UCSD-AML1 (cell line): ENCODE results near the gene TBKBP1.
"Not testable (repeated sequence)": the region's sequence is repeated elsewhere in the genome, so short reads cannot be mapped to it uniquely, and the experiment has no call there.

ENCODE experiments used
- DNase-seq: peaks from one replicate; lab custom pipeline; 2025; ENCODE audit not compliant: unreplicated experiment; lab: John Stamatoyannopoulos, UW

Gene TBKBP1

GRCh38 chr17:47678196-47678595 is 15.8 kb upstream of the TBKBP1 start:
- no peak for DNase-seq

DNA sequence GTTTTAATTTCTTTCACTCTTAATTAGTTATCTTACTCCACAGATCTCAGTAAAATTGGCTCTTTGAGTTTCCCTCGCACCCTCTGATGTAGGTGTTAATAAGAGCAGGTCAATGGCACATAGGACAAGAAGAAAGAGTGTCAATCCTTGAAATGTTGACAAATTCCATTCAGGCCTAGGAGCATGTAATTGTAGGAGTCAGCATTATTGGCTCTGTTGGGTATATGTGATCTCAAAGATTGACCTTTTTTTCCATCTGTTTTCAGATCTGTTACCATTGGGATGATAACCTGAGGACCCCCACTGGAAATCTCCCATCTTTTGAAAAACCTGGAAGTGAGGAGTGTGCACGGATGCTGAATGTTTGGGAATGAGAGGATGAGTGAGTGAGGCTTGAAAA is 11.8 kb upstream of the TBKBP1 start:
- no peak for DNase-seq

DNA sequence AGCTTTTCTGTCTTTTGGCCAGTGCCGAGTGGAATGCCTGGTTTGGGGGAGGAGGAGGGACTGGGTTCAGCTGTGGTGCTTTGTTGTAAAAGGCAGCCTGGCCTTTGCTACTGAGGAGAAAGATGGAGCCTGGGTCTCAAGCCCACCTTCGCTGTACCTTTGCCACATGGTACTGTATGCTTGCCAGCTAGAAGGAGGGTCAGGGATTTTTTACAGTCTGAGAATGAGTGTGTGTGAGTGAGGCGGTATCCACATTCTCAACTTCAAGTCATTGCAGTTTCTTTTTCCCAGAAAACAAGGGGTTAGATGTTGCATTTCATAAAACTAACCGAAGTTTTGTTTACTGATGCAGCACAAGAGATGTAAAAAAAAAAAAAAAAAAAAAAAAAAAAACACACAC is 11.2 kb upstream of the TBKBP1 start:
- not testable (repeated sequence) for DNase-seq

GRCh38 chr17:47684025-47684424 is 9.9 kb upstream of the TBKBP1 start:
- DNase-seq = no peak

DNA sequence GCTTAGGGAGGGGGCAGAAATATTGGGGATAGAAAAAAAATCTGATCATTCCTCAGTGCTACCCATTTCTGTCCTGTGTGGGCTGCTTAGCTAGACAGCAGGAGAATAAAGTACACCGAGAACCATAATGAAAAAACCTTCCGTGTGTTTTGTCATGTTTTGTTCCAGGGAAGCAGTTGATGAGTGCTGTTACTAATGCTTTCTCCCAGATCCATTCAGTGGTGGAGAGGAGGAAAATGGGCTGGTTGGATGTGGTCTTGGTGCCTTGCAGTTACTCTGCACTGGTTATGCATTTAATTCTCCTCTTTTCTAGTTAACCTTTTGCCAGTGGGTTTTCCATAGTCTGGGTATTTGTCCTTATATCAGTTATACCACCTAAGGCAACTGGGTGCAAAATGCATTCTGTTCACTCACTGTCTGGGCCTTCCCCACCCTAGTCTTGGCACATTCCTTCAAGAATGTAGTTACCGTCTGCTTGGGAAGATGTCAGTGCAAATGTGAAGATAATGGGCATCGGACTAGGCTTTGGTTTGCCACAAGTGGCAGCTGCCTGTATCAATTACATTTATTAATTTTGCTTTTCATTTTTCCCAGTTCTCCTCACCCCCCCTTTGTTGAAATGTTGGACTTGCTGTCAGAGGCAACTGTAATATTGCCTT is 9.3 kb upstream of the TBKBP1 start:
- DNase-seq = no peak

GRCh38 chr17:47685556-47686275 is 8.2 kb upstream of the TBKBP1 start:
- DNase-seq = no peak

GRCh38 chr17:47686276-47686635 is 7.7 kb upstream of the TBKBP1 start:
- DNase-seq = no peak

GRCh38 chr17:47686664-47687327 is 7.2 kb upstream of the TBKBP1 start:
- DNase-seq = no peak

- DNase-seq = no peak
These were observed 6.7 kb upstream of the TBKBP1 start for GRCh38 chr17:47687328-47687690.

GRCh38 chr17:47687748-47688147 is 6.2 kb upstream of the TBKBP1 start:
- DNase-seq = no peak

- DNase-seq = no peak
These were observed 3.8 kb upstream of the TBKBP1 start for GRCh38 chr17:47690121-47690520.

DNA sequence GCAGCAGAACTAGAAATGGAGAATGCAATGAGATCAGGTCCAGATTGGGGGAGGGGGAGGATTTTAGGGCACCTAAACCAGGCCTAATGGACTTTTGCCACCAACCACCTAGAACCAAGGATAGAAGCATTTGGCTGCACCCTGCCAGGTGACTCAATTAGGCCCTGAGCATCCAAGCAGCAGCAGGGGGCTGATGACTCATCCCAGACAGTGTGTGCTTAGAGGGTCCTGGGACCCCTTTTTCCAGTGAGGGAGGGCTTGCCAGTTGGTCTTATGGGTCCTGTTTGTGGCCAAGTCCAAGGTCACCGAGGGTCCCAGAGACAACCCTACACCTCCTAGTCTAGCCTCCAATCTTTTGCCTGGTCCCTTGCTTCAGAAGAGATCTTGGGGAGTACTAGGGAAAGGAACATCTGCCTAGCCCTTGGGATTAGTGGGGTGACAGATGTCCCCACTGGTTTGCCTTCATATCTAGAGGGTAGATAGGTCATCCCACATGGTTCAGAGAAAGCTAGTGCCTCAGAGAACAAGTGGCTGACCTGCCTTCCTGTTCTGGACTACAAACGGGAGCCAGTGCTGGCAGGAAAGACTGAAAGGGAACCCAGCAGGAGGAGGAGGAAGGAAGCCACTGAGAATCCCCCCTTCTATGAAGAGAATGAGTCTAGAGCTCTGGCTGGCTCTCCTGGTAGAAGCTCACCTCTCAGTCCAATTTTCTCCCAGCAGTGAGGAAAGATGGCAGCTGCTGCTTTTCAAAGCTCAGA is 1.6 kb upstream of the TBKBP1 start:
- no peak for DNase-seq

DNA sequence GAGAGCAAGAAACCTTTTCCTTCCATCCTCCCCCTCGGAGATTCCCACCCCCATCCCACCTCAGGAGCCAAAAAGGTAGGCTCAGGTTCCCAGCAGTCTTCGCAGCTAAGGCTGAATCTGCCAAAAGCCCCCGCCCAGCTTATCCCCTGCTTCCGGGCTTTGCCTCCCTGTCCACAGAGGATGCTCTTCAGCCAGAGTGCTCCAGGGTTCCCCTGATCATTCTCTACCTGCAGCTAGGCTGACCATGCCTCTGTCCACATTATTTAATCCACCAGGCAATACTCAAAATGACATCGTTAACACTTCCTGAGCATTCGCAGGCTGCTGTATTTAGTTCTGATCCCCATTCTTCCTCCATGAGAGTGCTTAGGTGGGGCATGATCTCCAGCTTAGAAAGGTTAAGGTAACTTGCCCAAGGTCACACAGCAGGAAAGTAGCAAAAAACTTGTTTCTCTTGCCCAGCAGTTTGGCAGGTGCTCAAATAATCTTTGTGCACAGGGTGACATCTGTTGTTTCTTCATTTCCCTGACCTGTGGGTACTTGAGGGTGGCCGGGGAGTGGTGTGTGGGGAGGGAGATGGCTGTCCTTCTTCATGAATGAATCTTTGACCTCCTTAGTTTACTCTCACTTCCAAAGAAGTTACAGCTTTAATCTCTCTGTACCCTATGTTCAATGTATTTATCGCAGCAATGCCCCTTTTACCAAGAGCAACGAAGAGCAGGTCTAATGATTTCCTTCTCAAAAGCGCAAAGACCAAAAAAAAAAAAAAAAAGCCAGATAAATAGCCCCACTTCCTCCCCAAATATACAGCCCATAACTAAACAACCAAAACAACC is 848 bp upstream of the TBKBP1 start:
- DNase-seq = no peak

DNA sequence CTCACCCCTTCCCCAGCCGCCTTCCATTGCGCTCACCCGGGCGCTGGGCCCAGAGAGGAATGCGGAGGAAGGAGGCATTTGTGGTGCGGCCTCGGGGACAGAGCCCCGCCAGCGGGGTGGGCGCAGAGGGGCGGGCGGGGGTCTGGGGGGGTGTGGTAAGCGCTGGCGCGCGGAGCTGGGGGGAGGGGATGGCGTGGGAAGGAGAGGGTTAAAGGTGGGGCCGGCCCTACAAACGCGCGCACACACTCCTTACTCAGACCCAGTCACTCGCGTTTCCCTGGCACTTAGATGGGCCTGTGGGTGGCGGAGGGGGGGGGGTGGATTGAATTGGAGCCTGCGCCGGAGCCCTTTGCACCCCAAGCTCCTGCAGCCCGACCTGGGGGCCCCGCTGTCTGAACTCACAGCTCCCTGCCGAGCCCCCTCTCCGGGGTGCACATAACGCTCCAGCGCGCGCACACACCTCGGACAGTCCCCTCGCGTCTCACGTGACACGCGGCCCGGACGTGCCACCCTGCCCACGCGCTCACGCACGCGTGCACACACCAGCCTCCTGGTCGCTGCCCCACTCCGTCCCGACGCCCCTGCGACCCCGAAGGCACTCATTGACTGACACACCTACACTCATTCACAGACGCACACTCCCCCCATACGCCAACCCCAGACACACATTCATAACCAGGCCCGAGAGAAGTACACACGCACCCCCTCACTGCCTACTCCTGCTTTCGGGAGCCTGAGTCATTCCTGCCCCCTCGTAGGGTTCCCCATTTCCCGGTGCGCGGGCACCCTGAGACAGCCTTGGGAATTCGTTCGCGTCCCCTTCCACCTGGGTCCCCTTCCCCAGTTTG is 844 bp downstream of the TBKBP1 start:
- DNase-seq = peak; percentile 89

GRCh38 chr17:47695429-47696376 is 1.7 kb downstream of the TBKBP1 start:
- peak; percentile 95 for DNase-seq

GRCh38 chr17:47696717-47697642 is 3.0 kb downstream of the TBKBP1 start:
- DNase-seq = no peak

- no peak for DNase-seq
These were observed 4.1 kb downstream of the TBKBP1 start for GRCh38 chr17:47697906-47698711.
